GM12864 (cell line): ENCODE measurements around the gene PRXL2C.

Experiments
- DNase-seq: peaks from one replicate; pipeline ENCODE4 v3.0.0-alpha.2; 2011; ENCODE audit warnings: low read depth
- H3K4me3 ChIP-seq: 2 replicates; pipeline ENCODE4 v1.5.1; 2011; ENCODE audit warnings: mild to moderate bottlenecking, low read depth, low read length, control low read depth
- CTCF ChIP-seq: IDR thresholded peaks from 2 replicates; pipeline ENCODE4 v1.5.1; 2011; ENCODE audit warnings: low read depth, mild to moderate bottlenecking, moderate library complexity, low read length, control low read depth, inconsistent platforms; ENCODE audit errors: missing control alignments

Gene PRXL2C

GRCh38 chr9:96626912-96627311, 28.2 kb downstream of the PRXL2C start:
- no peak for TF ChIP-seq CTCF
- no peak for DNase-seq
- no peak overlapping the region for H3K4me3 ChIP-seq

- TF ChIP-seq CTCF: no peak
These were observed 33.5 kb downstream of the PRXL2C start for GRCh38 chr9:96621618-96622017.

GRCh38 chr9:96620832-96621269, 34.3 kb downstream of the PRXL2C start:
- DNase-seq: no peak
- H3K4me3 ChIP-seq: no peak overlapping the region
- no peak for TF ChIP-seq CTCF

More at GRCh38 chr9:96621618-96622017, 33.5 kb downstream of the PRXL2C start:
- no peak for DNase-seq
- no peak overlapping the region for H3K4me3 ChIP-seq

GRCh38 chr9:96620181-96620514, 35.0 kb downstream of the PRXL2C start:
- DNase-seq: no peak
- no peak overlapping the region for H3K4me3 ChIP-seq
- no peak for TF ChIP-seq CTCF

- H3K4me3 ChIP-seq: peak within 1 kb of the TSS; percentile 52
- no peak for TF ChIP-seq CTCF
- peak; percentile 38 for DNase-seq
These were observed 35.5 kb downstream of the PRXL2C start, which contains the start of gene CDC14B for GRCh38 chr9:96619491-96620180. TSS of gene CDC14B (minus strand) at chr9:96619843. CDS start at chr9:96619378, 465 bp downstream.

GRCh38 chr9:96619124-96619465, 36.0 kb downstream of the PRXL2C start:
- no peak for TF ChIP-seq CTCF
- no peak for DNase-seq
- peak overlapping the region; percentile 30; the same call in 1 of the 2 replicates for H3K4me3 ChIP-seq

- no peak for TF ChIP-seq CTCF
- no peak overlapping the region for H3K4me3 ChIP-seq
- DNase-seq: no peak
These were observed 36.7 kb downstream of the PRXL2C start for GRCh38 chr9:96618209-96619123.
